ENCODE data around the gene WDR90.

Gene WDR90

DNA sequence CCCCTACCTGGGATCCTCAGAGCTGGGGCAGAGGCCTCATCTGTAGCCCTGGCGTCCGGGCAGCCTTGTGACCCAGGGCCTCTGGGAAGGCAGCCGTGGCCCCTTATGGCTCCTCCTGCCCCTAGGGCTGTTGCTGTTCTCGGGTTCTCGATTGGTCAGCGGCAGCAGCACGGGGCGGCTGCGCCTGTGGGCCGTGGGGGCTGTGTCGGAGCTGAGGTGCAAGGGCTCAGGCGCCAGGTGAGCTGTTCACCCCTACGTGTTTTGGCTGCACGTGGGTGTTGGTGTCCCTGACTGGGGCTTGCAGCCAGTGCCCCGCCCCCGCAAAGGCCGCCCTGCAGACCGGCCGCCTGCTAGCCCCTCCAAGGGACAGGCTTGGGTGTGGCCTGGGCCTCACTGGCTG is 12.9 kb downstream of the WDR90 start:
- no peak for DNase-seq

DNA sequence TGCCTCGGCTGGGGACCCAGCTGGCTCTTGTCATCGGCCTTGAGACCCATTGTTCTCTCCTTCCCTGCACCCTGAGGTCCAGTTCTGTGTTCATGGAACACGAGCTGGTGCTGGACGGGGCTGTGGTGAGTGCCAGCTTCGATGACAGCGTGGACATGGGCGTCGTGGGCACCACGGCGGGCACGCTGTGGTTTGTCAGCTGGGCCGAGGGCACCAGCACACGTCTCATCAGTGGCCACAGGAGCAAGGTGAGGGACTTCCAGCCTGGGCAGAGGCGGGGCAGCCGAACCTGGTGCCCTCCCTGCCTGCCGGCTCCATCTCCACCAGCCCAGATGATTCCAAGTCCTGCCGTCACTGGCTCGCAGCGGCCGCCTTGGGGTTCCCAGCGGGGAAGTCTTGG is 13.4 kb downstream of the WDR90 start:
- no peak for DNase-seq

DNA sequence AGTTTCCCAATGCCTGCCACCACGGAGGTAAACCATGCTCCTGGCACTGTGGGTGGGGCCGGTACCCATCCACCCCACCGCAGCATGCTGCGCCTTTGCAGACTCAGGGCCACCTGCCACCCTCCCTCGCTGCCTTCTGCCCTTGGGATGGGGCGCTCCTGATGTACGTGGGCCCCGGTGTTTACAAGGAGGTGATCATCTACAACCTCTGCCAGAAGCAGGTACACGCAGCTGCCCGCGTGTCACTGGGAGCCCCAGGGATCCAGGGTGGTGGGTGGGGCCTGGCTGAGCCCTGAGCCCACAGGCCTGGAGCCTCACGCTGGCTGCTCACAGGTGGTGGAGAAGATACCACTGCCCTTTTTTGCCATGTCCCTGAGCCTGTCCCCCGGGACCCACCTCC is 17.4 kb downstream of the WDR90 start:
- no peak for DNase-seq

- no peak for DNase-seq
Measured at GRCh38 chr16:667113-667779, 18.1 kb downstream of the WDR90 start.

DNA sequence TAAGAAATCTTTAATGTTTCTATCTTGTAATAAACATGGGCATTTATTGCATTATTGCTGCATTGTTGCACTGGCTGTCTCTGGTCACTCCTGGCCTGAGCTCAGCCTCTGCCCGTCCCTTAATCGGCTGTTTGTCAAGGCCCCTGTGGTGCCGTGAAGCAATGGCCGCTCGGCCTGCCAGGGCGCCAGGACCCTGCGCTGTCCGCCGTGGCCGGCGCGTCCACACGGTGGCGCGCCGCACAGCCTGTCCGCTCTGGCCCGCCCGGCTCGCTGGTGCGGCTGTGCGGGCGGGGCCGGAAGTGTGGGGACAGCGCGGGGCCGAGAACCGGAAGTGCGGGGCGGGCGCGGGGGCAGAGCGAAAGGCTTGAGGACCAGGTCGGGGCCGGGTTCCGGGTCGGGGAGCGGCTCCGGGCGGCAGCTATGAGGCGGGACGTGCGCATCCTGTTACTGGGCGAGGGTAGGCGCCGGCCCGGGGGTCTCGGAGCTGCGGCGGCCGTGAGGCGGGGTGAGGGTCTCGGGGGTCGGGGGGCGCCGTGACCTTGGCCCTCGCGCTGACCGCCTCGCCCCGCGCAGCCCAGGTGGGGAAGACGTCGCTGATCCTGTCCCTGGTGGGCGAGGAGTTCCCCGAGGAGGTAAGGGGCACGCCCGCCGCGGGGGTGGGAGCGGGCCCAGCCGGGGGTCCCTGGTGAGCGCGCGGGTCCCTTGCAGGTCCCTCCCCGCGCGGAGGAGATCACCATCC is 18.8 kb downstream of the WDR90 start, which contains the start of gene RHOT2:
Gene RHOT2 (plus strand): TSS at position 353 of the 739 bp plus-strand sequence. CDS start 68 bp downstream, at position 421.
- peak; percentile 89 for DNase-seq

- no peak for DNase-seq
Measured at GRCh38 chr16:668519-669171, 19.5 kb downstream of the WDR90 start.

- DNase-seq: no peak
Measured at GRCh38 chr16:669666-670065, 20.5 kb downstream of the WDR90 start.

GRCh38 chr16:670485-671352 is 21.6 kb downstream of the WDR90 start:
- no peak for DNase-seq

DNA sequence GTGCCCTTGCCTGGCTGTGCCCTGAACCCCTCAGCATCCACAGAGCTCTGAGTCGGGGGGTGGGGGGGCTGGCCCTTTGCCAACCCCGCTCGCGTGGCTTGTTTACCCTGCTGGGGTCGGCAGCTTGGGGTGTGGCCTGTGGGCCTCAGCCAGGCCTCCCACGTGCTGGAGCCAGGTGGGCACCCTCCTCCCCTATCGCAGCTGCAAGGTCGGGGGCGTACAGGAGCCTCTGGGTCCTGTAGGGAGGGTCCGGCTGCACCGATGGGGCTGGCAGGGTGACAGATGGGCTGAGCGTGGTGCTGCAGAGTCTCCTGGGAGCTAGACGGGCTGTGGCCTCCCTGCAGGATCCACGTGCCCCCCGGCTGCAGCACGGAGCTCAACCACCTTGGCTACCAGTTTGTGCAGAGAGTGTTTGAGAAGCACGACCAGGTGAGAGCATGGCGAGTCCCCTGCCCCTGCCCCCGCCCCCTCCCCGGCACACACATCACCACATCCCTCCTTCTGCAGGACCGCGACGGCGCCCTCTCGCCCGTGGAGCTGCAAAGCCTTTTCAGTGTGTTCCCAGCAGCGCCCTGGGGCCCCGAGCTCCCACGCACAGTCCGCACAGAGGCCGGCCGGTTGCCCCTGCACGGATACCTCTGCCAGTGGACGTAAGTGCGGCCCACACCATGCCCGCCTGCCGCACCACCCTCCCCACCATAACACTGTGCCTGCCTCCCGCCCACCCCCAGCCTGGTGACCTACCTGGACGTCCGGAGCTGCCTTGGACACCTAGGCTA is 22.4 kb downstream of the WDR90 start:
- no peak for DNase-seq

GRCh38 chr16:672371-672770 is 23.2 kb downstream of the WDR90 start:
- DNase-seq: no peak

DNA sequence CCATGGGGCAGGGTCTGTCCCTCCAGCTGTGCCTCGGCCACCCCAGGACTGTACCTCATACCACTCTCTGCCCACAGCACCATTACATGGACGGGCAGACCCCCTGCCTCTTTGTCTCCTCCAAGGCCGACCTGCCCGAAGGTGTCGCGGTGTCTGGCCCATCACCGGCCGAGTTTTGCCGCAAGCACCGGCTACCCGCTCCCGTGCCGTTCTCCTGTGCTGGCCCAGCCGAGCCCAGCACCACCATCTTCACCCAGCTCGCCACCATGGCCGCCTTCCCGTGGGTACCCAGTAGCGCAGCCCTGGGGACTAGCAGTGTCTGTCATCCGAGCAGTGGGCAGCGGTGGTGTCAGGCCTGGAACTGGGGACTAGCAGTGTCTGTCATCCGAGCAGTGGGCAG is 23.7 kb downstream of the WDR90 start:
- no peak for DNase-seq

GRCh38 chr16:673399-673991 is 24.3 kb downstream of the WDR90 start:
- no peak for DNase-seq

DNA sequence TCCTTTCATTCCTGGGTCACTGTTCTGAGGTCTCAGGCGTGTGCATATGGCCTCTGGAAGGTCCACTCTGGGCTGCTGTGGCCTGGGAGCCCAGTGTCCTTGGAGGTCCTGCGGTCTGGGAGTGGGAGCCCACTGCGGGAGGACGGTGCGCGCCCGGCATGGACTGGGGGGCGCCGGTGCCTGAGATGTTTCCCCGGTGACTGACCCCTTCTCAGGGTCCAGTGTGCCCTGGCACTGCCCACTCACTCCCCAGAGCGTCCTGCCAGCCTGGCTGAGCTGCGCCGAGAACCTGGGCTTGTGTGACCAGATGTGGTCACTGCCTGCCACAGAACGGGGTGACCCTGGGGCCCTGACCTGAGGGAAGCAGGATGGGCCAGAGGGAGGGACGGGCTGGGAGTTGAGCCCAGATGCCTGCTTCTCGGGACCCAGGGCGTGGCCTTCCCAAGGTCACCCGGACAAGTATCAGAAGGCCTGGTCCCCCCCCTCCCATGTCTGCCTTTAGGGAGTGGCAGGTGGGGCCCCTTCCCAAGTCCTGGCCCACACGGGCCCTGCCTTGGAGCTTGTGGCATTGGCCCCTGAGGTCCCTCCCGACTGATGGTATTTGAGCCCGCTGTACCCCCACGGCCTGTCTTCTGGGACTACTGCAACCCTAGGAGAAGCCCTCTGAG is 25.2 kb downstream of the WDR90 start:
- no peak for DNase-seq

DNA sequence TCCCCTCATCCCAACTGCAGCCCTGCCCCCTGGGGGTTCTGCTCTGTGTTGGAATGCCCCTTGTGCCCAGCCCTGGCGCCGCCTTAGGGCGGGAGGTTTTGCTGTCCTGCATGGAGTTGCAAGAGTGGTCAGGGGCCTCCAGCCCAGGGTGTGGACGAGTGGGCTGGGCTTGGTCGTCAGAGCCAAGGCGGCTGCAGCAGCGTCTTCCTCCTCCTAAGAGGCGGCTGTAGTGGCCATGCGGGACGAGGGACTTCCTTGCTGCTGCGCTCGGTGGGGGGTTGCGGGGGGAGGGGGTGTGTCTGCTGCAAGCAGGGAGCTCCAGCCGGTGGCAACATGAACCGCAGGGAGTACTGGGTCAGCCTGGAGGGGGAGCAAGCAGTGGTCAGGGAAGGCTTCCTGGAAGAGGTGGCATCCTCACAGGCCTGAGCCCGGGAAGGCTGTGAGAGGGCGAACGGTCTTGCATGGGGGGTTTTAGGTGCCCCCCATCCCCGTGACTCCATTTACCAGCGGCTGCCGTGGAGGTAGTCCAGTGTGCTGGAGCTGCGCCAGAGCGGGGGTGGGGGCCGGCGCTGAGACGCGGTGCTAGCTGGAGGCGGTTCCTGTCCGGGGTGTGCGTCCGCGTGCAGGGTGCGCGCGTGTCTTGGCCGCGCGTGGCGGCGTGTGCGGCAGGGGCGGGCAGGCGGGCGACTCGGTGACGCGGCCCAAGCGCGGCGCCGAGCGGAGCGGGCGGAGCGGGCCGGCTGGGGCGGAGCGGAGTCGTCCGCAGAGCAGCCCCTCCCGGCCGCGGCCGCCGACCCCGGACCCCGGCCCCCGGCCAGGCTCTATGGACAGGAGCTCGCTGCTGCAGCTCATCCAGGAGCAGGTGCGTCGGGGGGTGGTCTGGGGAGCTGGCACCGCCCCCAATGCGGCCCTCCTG is 26.1 kb downstream of the WDR90 start, which contains the start of gene RHBDL1:
Gene RHBDL1 (plus strand): TSS at position 704 of the 916 bp plus-strand sequence. CDS start 120 bp downstream, at position 824.
- DNase-seq: no peak

DNA sequence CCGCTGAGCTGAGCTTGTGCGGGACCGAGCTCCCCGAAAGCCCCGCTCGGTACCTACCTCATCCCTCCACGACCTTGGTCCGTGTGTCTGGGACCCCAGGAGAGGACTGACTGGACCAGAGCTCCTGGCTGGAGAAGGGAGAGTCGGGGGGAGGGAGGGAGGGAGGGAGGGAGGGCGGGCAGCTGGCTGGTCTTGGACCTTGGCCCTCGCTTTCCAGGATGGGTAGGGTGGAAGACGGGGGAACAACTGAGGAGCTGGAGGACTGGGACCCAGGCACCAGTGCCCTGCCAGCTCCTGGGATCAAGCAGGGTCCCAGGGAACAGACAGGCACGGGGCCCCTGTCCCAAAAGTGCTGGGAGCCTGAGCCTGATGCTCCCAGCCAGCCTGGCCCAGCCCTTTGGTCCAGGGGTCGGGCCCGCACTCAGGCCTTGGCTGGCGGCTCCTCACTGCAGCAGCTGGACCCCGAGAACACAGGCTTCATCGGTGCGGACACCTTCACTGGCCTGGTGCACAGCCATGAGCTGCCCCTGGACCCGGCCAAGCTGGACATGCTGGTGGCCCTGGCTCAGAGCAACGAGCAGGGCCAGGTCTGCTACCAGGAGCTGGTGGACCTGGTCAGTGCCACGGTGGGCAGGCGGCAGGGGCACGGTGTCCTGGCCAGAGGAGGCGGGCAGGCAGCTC is 26.9 kb downstream of the WDR90 start:
- no peak for DNase-seq

DNA sequence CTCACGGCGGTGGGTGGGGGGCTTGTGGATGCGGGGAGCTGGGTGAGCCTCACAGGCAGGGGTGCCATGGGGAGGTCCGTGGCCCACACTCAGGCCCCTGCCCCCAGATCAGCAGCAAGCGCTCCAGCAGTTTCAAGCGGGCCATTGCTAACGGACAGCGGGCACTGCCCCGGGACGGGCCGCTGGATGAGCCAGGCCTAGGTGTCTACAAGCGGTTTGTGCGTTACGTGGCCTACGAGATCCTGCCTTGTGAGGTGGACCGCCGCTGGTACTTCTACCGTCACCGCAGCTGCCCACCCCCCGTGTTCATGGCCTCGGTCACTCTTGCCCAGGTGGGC is 27.4 kb downstream of the WDR90 start:
- no peak for DNase-seq

GRCh38 chr16:676913-677312 is 27.7 kb downstream of the WDR90 start:
- DNase-seq: peak; percentile 59

DNA sequence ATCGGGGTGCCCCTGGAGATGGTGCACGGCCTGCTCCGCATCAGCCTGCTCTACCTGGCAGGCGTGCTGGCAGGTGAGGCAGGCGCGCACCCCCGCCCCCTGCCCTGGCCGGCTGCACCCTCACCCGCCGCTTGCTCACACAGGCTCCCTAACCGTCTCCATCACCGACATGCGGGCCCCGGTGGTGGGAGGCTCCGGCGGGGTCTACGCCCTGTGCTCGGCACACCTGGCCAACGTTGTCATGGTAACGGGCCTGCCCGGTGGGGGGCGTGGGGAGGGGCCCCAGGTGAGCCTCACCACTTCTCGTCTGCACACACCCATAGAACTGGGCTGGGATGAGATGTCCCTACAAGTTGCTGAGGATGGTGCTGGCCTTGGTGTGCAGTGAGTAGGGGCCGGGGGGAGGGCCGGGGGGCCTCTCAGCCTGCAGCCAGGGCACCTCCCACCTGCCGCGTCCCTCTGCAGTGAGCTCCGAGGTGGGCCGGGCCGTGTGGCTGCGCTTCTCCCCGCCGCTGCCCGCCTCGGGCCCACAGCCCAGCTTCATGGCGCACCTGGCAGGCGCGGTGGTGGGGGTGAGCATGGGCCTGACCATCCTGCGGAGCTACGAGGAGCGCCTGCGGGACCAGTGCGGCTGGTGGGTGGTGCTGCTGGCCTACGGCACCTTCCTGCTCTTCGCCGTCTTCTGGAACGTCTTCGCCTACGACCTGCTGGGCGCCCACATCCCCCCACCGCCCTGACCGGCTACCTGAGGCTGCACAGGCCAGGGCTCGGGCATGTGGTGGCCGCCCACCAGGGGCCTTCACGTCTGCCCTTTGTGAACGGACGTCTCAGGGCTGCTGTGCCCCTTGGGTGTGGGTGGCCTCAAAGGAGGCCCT is 28.4 kb downstream of the WDR90 start:
- no peak for DNase-seq
